Islet of Langerhans (tissue), 1 donor: Measurements from ENCODE around the gene NEK10.

Experiments
- FAIRE-seq: peaks from one replicate; lab custom pipeline; 2011; peaks lifted over from hg19 to GRCh38; lab: Jason Lieb, UNC

NEK10 gene

DNA sequence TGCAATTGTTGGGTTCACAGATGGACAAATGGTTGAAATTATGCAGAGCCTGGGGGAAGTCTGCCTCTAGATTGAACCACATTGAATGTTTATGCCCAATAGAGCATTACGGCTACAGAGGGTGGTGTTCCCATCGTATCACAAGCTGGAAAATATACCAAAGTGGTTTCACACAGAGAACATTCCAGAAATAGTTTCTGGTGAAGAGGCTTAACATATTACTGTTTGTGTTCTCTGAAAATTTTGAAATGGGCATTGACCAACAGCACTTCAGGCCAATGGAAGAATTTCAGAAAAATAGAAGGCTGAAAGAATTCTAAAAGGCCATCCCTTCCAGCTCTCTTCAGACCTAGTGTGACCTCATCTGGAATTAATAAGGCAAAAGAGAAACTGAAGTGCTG is 203.9 kb downstream of the NEK10 start:
- FAIRE-seq, result no peak

DNA sequence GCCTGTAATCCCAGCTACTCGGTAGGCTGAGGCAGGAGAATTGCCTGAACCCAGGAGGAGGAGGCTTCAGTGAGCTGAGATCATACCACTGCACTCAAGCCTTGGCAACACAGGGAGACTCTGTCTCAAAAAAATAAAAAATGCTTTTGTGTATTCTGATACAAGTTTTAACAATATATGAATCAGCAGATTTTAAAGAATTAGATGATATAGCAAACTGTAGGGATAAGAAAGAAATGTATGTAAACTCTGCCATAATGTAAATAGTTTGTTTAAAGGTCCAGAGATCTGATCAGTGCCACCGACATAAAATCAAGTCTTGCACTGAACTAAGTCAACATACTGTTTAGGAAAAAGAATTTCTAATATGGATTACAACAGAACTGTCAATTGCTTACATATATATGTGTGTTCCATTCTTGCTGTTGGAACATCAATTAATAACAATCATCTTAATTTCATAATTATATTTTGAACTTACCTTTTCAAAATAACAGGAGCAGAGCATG is 208.3 kb downstream of the NEK10 start:
- no peak for FAIRE-seq

DNA sequence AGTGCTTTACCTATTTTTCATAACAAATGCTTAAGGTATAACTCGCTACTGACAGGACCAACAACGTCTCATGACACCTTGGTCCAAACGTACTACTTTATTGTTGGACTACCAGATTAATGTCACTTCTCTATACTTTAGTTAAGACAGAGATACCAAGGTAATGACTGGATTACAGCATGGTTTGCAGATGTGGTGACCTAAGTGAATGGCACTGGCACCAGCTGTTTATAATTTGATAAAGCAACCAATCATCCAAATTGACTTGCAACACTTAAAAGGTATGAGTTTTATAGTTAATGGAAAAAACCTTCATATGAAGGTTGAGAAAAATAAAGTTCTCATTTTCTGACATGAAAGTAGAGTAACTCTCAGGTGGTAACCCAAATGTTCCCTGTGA is 209.0 kb downstream of the NEK10 start:
- no peak for FAIRE-seq

DNA sequence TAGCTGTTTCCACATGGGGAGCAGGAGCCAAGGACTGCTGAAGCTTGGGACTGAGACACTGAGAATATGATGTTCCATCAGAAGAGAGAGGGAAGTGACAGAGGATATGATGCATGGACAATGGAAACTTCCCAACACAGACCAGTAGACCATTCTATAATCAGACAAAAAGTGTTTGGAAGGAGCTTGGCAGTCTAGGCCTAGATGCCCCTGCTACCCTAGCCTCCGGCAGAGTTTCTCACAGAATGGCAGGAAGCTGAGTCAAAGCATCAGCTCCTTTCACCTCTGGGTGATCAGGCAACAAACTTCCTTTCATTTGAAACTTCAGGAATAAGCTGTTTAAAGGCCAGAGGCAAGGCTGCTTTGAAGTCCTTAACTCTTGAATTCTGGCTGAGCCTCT is 222.0 kb downstream of the NEK10 start:
- FAIRE-seq, result no peak

DNA sequence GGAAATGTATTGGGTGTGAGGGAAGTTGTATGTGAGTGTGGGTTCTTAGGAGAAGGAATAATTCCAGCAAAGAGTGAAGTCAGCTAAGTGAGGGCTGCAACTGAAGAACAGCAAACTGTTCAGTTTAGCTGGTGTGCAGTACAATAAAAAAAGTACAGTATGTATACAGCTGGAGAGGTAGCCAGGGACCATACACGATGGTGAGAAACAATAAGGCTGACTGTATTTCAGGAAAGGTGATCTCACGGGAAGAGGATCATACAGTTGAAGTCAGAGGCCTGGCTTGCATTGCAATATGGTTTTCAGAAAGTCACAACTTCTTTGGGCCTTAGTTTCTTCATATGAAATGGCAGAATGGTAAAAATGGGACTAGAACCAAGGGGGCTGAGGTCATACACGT is 222.4 kb downstream of the NEK10 start:
- FAIRE-seq, result no peak

DNA sequence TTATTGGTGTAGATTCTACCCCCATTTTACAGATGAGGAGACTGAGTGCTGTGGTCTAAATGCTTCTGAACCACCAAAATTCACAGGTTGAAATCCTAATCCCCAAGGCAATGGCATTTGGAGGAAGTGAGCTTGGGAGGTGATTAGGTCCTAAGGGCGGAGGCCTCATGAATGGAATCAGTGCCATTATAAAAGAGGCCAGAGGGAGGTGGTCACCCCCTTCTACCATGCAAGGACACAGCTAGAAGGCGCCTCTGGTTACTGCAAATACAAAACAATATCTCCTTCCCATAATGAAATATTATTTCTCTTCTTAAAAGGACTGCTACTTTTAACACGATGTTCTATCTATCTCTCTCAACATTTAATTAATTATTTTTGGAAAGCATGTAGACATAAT is 223.5 kb downstream of the NEK10 start:
- no peak for FAIRE-seq

DNA sequence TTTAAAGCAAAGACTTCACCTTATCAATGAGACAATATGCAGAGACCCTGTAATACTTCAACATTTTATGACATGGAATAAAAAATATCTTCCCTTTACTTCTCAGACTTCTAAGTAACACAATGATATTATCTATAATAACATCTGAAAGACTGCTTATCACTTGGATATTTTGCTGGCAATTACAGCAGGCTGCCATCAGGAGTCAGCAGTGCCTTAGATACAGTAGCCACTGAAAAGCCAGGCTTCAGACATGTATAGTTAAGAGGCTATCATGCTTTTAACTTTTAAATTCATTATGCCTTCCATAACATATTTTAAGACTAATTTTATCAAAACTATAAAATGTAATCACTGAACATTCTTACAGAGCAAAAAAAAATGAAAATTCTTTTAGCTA is 227.5 kb downstream of the NEK10 start:
- FAIRE-seq, result no peak

DNA sequence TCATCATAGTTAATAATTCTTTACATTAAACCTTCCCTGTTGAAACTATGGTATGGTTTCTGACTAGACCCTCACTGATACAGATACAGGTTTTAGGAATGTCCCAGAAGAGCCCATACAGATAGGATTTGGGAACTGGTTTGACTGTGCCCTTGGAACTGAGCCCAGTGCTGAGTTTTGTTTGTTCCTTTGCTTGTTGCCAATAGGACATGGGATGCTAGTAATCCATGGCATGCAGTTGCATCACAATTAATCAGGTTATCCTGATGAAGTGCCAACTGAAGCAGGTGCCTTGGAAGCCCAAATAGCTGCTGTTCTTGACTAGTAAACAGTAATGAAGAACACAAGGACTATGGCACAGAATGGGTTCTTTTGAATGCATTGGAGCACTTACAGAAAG is 230.6 kb downstream of the NEK10 start:
- FAIRE-seq, result no peak

DNA sequence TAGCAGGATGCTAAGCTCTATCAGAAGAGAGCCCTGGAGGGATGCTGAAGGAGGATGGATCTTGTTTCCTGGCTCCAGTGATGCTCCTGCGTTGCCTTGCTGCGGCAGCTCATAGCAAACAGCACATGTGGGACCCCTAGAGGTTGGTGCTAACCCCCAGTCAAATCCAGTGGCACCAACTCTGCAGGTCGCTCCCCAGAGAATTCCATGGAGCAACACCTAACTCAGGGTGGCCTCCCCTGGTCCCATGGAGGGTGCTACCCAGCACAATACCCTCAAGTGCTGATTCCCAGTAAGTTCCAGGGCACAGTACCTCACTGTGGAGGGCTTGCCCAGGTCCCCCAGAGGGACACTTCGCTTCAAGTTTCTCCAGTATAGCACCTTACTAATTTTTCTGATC is 231.2 kb downstream of the NEK10 start:
- no peak for FAIRE-seq

DNA sequence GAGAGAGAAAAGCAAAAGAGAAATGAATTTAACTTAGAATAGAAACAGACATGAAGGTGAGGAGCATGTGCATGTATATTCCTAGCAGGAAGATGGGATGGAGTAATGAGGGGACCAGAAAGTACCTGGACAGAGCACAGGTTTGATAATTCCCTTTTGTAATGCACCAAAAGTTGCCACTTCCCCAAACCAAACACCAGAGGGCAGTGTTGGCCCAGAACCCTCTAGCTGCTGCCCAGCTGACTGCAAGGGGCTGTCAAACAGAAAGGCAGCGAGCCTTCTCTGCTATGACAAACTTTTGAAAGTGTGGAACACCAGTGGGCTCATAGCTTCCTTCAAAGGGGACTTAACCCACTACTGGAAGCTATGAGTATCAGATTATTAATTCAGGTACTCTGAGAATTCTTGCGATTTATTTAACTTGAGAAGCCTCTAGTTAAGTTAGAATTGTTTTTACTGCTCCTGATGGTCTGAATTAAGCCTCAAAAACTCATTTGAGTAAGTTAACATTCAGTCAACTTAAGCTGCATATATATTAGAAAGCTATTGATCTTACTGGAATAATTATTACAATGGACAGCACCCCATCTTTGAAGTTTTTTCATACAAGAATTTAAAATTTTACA is 234.9 kb downstream of the NEK10 start:
- FAIRE-seq, result peak; percentile 49

DNA sequence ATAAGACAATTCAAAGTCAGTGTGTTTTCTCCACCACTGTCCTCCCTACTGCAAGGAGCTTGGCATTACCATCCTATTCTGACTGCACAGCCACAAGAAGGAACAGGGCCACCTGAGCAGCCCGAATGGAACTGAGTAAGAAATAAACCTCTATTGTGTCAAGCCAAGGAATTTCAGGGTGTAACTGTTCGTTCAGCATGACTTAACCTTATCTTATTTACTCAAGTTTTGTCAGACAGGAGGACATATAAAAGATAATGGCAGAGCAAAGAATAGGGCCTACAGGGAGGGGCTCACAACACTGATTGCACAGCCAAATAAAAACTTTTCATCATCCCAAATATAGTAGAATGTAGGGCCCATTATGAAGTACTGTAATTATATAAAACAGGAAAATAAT is 236.1 kb downstream of the NEK10 start:
- no peak for FAIRE-seq

DNA sequence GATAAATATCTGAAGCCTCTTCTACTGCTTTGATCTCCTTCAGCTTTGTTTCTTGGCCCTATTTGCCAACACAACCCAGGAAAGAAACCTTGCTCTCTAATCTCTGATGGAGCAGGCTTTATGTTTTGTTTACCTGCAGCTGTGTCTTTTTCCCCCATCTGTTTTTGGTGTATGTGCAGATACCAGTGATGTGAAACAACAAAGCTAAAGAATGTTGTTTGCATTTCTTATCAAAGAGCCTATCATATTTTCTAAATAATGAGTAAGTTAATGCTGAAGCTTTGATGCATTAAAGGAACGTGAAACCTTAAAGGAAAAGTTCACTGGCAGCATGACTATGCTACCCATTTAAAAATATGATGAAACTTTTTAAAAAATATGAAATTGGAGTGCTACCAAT is 238.4 kb downstream of the NEK10 start:
- FAIRE-seq, result no peak

DNA sequence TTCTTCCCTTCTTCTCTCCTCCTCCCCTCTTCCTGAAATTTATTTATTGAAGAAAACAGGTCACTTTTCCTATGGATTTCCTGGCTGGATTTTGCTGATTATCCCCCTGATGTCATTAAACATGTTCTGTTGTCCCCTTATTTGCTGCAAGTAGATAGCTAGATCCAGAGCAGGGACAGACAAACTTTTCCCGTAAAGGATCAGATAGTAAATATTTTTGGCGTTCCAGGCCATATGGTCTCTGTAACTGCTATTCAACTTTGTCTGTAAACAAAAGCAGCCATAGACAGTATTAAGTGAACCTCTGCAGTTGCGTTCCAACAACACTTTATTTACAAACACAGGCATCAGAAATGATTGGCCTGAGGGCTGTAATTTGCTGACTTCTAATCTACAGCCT is 241.3 kb downstream of the NEK10 start:
- FAIRE-seq, result no peak

DNA sequence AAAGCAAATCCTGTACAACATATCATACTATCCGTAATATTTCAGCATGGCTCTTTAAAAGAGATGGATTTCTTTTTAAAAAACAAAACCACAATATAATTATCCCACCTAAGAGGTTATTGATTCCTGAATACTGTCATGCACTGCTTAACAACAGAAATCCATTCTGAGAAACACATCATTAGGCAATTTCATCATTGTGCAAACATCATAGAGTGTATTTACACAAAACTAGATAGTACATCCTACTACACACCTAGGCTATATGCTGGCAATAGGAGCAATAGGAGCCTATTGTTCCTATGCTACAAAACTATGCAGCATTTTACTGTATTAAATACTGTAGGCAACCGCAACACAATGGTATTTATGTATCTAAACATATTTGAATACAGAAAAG is 242.0 kb downstream of the NEK10 start:
- peak; percentile 83 for FAIRE-seq

DNA sequence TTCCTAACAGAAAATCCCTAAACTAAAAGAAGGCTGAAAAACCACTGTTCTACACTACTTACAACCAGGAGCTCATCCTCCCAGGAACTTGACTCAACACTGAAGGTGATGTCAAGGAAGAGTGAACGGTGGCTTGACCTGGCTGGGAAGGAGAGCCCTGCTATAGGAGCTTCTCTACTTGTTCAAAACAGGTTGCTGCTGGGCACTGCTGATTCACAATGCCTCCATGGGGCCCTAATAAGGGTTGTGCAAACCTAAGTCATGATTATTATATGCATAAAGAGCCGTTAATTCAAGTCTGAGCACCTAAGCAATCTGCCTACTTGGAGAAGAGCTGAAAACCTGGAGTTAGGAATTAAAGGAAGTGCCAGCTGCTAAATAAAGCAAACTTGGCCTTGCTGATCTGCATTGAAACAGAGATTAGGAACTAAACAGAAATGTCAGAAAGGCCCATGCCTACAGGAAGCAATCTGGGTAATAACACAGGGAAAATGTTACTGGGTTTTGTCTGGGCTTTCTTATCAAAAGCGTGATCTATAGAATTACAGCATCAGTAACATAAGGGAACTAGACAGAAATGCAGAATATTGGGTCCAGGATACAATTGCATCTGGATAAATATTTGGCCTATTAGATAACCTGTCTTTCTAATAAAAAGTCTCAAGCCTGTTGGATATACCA is 243.2 kb downstream of the NEK10 start:
- no peak for FAIRE-seq

DNA sequence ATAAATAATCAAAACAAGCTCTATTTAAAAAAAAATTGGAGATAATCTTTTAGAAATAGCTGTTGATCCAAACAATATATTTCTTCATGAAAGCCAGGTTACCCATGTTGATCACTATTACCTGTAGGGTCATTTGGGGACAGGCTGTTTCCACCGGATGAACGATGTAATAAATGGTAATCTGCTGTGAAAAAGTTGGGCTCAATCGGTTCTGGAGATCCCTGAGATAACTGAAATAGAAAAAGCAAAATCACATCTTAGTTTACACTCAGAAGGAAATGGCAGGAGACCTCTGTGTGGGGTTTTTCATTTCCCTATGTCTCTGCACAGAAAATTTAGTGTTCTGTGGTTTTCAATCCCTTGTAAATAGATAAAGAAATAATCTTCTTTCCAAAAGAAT is 249.5 kb downstream of the NEK10 start:
- FAIRE-seq, result no peak

DNA sequence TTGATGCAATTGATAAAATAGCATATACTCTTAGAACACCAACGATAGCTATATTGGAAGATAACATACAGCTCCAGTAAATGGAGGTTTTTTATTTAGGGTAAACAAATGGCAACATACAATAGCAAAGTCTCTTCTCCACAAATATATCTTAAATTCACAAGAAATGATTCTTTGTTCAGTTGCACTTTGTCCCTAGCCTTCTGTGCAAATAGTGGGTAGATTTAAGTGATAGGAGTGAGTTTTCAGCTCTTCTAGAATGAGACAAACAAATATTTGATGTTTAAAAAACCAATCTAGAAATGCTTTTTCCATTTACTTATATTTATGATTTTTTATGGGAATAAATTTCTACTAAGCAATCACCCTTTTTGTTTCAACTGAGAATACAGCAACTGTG is 253.8 kb downstream of the NEK10 start:
- FAIRE-seq, result no peak

DNA sequence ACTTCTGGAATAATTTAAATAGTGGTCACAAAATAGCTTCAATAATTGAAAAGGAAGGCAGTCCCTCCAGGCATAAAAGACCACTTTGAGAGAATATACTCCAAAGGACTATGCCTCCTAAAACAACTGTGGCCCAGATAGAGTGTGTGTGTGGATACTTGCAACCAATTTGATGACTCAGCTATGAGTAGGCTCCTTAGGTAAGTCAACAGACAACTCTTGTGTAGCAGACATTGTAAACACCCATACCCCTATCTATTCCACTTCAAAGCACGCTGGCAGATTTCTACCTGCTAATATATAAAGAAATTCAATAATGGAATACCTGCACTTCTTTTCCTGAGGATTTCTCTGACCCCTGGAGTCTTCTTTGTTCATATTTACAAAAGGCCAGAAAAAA is 254.5 kb downstream of the NEK10 start:
- FAIRE-seq, result no peak

DNA sequence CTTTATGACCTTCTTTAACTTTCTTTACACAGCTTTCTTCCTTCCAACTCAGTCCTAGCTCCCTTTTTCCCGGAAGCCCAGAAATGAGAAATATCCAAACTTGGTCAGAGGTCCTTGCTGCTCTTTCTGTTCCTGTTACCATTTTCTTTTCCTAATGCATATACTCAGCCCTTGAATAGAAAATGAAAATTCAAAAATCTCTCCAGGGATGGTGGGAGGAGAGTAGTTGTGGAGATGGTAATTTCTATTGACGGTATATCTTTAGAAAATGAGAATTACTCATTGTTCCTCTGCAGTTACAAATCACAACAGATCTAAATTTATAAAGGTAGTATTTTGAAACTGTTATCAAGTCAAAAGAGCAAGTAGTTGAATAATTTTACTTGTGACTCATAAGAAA is 255.1 kb downstream of the NEK10 start:
- no peak for FAIRE-seq

DNA sequence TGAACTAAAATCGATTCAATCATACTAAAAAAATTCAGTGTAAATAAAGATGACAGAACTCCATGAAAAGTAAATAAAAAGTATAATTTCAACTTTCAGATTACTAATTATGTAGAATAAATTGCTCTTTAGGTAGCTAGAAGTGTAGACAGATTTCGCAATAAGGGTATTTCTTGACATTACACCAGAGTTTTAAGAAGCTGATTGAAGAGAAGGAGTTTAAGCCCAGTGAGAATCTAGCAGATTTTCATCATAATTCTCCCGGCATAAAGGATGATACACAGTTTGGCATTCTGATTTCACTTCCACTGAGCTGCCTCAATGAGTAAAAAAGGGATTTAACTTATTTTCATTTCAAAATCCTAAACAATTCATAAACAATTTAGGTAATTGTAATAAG is 259.2 kb downstream of the NEK10 start:
- FAIRE-seq, result no peak

DNA sequence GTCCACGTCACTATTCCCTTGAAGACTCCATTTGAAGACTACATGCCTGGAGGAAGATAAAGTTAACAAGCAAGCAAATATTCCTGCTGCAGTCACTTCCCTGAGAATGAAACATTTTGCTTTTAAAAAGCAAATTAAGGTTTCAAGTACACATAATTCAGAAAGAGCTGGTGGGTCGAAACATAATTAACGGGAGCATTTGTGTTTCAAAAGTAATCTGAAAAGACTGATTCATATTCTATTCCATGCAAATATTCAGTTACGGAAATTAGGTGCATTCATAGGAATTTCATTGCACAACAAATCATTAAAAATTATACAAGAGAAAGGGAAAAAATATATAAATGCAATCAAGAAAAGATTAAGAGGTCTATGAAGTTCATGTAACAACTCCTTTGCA is 260.9 kb downstream of the NEK10 start:
- FAIRE-seq, result no peak

DNA sequence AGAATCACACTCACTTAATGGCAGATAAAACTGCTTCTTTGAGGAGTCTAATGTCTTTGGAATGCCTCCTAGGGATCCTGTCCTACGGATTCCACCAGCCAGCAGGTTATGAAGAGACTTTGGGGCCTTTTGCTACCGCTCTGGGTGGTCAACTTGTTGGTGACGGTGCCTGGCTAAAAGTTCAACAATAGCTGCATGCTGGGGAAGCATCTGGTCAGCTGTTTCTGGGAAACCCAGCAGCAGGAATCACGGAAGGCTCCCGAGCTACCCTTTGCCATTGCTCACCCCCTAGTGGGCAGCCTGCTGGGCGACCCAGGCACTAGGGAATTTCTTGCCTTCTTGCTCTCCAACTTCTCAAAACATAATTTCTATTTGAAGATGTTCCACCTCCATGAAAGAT is 263.3 kb downstream of the NEK10 start:
- no peak for FAIRE-seq

DNA sequence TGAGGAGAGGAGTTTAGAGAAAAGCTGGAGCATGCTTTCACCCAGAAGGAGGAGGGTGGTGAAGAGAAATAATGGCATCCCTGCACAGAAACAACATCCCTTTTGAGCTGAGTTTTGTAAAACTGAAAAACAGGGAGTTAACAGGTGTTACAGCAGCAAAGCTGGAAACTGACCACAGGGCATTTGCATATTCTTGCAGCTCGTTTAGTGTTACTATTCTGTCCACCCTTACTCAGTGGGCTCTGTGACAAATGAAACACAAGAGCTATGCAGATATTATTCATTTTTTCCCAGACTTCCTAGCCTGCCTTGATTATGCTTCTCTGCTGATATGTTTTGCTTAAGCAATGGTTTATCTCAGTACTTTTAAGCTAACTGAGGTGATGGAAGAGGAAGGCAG is 272.0 kb downstream of the NEK10 start:
- FAIRE-seq, result no peak

DNA sequence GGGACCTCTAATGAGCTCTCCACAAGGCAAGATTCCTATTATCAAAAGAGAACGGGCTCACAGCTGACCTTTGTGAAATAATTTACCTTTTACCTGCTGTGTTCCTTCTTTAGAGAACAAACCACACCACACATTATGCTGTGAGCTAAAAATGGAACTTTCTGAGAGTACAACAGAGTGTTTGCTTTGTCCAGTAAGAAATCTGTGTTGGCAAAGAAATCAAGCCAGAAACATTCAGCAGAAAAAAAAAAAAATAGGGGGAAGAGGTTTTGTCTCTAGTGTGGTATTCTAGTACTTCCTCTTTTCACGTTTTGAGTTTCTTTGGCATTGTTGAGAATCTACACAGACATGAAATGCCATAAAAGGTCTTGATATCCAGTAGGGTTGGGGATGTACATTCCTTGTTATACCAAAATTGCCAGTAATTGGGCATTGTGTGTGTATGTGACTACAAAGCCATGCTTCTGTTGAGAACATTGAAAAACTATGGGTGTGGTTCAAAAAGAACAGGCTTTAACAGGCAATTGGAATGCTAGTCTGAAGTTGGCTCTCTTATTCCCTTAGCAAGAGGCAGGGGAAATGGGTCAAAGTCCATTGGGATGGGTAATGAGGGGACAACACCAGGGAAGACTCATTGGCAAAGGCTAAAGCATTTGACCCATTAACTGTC is 273.5 kb downstream of the NEK10 start:
- FAIRE-seq, result no peak
